HG03354 (cell line): ENCODE results near the gene CYBA.

Experiments used
- ATAC-seq: cut with Tn5 transposase; IDR thresholded peaks from one replicate; pipeline ENCODE4 v1.9.1; 2021; ENCODE audit warnings: mild to moderate bottlenecking; ENCODE audit not compliant: unreplicated experiment, poor library complexity, severe bottlenecking

CYBA gene

GRCh38 chr16:88599092-88599733 is 51.6 kb downstream of the CYBA start:
- ATAC-seq, result no peak

GRCh38 chr16:88597856-88598491 is 52.9 kb downstream of the CYBA start:
- ATAC-seq, result no peak

- no peak for ATAC-seq
Measured at GRCh38 chr16:88596483-88596882, 54.4 kb downstream of the CYBA start.

- ATAC-seq, result no peak
Measured at GRCh38 chr16:88595921-88596320, 54.9 kb downstream of the CYBA start.

GRCh38 chr16:88595101-88595500 is 55.8 kb downstream of the CYBA start:
- no peak for ATAC-seq

GRCh38 chr16:88593910-88594309 is 56.9 kb downstream of the CYBA start:
- ATAC-seq, result no peak

- ATAC-seq, result no peak
Measured at GRCh38 chr16:88593489-88593888, 57.4 kb downstream of the CYBA start.
